Motor neuron (in vitro differentiated cells): ENCODE data around the gene TNFRSF18. TPM values are rescaled to one million over a fixed set of nuclear protein-coding genes. Genes with fewer than 3 reads are reported as not detected.
A peak's percentile ranks its signal among the peaks of the same experiment; 100 is the strongest.

Source experiments
- ATAC-seq, 8 experiments: fragments of 200-7000 bp; cut with Tn5 transposase; replicated peaks in 6 of 8; 2 replicates each; pipeline ENCODE4 v1.8.0; 2021; ENCODE audit warnings: mild to moderate bottlenecking in 8 of 8, moderate library complexity in 8 of 8
- H3K27ac ChIP-seq, 2 donors: fragments of 250-450 bp; sonication (Bioruptor Pico); 2 replicates each; pipeline ENCODE4 v1.9.0; 2021; ENCODE audit warnings: antibody characterized with exemption in 2 of 2, mild to moderate bottlenecking in 2 of 2, moderate library complexity in 1 of 2
- H3K4me1 ChIP-seq, 2 donors: fragments of 250-450 bp; sonication (Bioruptor Pico); replicated peaks in 1 of 2; 2 replicates each; pipeline ENCODE4 v1.6.1; 2021; ENCODE audit warnings: antibody characterized with exemption in 2 of 2, mild to moderate bottlenecking in 2 of 2, moderate library complexity in 1 of 2
- H3K4me3 ChIP-seq, 5 donors: fragments of 250-450 bp; sonication (Bioruptor Pico); 2 replicates each; pipeline ENCODE4 v1.9.0; 2021; ENCODE audit warnings: antibody characterized with exemption in 5 of 5, mild to moderate bottlenecking in 5 of 5, moderate library complexity in 4 of 5
- WGBS, 10 experiments: fragments of 450-650 bp; shearing (Covaris generic); methylation state at CpG; one replicate each; pipeline ENCODE4 v1.0.0; 2022; 5-methylcytosine and 5-hydroxymethylcytosine counted together
- in situ Hi-C, 9 experiments: fragments of 400-800 bp; cut with MboI; loops; one replicate each; pipeline ENCODE4 v1.15.0; 2021; ENCODE audit warnings: low sequenced_read_pairs in 9 of 9, low pct_unique_long_range_greater_than_20kb in 2 of 9; ENCODE audit not compliant: unreplicated experiment in 9 of 9
- total RNA-seq, 8 experiments: library from RNA; unstranded; fragments of 300-600 nt; gene quantifications; 2 replicates each; pipeline versions ENCODE4 v1.2.3 to v1.2.4, GENCODE V29; 2022

The TNFRSF18 gene
- total RNA-seq, 8 experiments from 2014 or later = 0.24 to 0.49 TPM; not detected in 6

DNA sequence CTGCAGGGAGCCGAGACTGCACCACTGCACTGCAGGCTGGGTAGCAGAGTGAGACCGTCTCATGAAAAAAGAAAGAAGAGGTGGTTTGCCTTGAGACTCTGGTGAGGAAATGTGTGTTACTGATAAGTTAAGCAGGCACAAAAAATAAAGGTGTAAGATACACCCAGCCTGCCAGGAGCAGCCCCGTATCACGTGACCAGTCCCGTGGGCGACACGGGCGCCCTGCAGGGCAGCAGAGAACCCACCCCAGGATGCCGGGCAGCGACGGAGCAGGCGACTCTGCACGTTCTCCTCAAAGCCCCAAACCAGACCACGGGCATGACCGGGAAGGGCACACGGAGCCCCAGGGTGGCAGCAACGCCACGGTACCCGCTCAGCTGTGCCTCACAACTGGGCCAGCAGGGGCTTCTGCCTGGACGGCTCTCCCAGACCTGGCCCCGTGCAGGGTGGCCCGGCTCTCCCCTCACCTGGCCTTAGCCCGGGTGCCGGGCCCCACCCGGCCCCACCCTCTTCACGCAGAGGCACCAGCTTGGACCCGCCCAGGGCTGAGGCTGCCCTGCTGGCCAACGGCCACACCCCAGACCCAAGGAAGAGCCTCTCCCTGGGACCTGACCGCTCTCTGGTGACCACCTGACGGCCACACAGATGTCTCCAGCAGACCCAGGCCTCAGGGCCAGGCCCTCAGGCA is 15.6 kb upstream of the TNFRSF18 start:
- Histone ChIP-seq H3K27ac (no peak overlapping the region), H3K4me1 (no peaks in the 10 kb centered on the region), H3K4me3 (no peak overlapping the region)
- in situ Hi-C loops = no loop called here
- ATAC-seq = peak in 2 of 8 experiments; percentile 4 to 10
- WGBS, 10 experiments = 85 to 100% (median 98%) methylated on average over 1 to 14 of the region's 30 CpGs; no CpG with 5 or more reads in 4 of the 10 experiments

DNA sequence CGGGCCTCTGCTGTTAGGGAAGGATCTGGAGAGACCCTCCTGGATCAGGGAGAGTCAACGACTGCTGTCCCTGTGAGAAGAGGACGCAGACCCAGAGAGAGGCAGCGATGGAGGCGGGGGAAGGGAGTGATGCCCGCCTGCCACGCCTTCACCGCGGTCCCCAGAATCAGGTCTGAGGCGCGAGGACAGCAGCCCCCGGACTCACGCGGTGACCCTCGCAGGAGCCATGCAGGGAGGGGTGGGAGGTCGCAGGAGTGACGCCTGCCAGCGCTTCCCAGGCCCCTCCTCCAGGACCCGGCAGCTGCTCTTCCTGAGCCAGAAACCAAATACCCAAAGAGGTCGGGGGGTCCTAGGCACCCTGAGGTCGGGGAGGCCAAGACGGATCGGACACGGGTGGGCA is 13.8 kb upstream of the TNFRSF18 start:
- no peak for ATAC-seq
- 73% methylated on average over 17 of the region's 24 CpGs; no CpG with 5 or more reads in 9 of the 10 experiments for WGBS, 10 experiments
- Histone ChIP-seq H3K27ac (no peak overlapping the region), H3K4me3 (no peak overlapping the region), H3K4me1 (no peaks in the 10 kb centered on the region)
- in situ Hi-C loops = no loop called here

DNA sequence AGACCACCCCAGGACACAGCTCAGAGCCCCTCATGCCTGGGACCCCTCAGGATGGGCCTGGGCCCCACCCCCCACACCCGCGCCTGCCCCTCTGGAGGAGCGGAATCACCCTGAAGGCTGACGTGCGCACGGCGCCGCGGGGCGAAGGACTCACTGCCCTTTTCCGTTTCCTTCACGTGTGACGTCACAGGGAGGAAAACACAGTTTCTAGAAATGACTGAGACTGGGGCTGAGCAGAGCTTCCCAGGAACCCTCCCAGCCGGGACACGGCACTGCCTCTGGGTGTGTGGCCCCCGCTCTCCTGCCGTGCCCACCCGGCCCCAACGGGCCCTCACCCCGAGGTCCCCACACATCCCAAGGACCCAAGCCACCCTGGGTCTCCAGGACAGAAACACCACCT is 12.9 kb upstream of the TNFRSF18 start:
- in situ Hi-C loops = no loop called here
- WGBS, 10 experiments = no CpG with 5 or more reads among the region's 20 CpGs
- Histone ChIP-seq H3K4me1 (no peaks in the 10 kb centered on the region), H3K4me3 (no peak overlapping the region), H3K27ac (no peak overlapping the region)
- ATAC-seq = no peak

DNA sequence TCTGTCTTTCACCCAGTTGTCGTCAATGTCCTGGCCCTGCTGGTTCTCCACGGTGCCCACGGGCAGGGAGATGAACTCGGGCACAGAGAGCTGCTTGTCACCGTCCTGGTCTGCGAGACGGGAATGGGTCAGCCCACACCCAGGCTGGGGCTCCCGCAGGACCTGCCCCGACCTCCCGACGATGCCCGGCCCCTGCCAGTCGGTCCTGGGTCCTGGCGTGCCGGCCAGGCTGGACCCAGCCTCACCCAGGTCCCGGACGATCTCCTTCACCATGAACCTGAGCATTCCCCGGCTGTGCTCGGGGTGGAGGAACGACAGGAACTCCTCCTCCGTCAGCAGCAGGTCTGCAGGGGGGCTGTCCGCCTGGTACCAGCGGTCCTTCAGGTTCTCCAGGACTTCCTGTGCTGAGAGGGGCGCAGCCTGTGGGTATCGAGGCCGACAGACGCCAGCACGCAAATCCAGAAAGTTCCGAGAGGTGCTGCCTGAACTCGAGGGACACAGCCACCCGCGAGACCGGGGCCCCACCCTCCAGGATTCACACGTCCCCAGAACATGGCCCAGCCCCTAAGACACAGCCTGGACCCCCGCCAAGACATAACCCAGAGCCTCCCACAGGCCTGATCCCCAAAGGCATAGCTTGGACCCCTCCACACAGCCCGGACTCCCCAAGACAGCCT is 12.3 kb upstream of the TNFRSF18 start:
- WGBS, 10 experiments = 80 to 100% (median 98%) methylated on average over 1 to 13 of the region's 36 CpGs; no CpG with 5 or more reads in 5 of the 10 experiments

DNA sequence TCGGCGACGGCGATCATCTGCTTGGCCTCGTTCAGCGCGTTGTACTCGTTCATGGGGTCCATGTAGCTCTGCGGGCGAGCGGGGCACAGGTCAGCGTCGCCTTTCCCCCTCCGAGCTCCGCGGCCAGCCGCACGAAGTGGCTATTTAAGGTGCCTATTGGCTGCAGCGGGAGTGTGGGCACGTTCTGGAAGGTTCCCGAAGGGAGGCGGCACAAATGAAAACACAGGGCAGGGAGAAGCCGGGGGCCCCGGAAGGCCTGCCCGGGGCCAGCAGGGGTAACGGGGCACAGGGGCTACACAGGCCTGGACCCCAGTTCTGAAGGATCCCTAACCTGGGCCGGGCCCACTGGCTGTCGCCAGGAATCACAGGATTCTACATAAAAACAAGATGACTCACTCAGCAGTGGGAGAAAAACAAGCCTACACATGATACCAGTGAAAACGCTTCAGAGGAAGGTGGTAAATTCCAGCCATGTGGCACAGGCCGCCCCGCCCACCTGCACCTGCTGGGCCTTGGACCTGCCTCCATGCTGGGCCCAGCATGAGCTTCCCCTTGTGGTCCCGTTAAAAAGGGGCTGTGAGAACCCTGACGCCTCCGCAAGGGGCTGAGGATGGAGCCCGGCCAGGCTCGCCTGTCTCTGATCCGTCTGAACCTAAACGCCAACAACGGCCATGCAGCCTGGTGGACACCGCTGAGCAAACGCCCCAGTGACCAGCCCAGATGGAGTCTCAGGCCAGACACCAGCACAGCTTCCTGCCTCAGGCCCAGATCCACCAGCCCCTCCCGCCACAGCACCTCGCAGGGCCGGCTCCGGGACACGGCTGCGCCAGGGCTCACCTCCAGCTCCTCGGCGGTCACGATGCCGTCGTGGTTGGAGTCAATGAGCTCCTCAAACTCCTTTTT is 11.5 kb upstream of the TNFRSF18 start:
- 85 to 100% (median 92%) methylated on average over 2 to 17 of the region's 52 CpGs; no CpG with 5 or more reads in 4 of the 10 experiments for WGBS, 10 experiments
- no peak overlapping the region for H3K27ac ChIP-seq

More for the DNA sequence above, 12.3 kb upstream of the TNFRSF18 start:
- peak in 1 of 8 experiments; percentile 3 for ATAC-seq
- H3K4me1 ChIP-seq = no peaks in the 10 kb centered on the region
- in situ Hi-C loops = no loop called here
- H3K27ac ChIP-seq = no peak overlapping the region
- no peak overlapping the region for H3K4me3 ChIP-seq

DNA sequence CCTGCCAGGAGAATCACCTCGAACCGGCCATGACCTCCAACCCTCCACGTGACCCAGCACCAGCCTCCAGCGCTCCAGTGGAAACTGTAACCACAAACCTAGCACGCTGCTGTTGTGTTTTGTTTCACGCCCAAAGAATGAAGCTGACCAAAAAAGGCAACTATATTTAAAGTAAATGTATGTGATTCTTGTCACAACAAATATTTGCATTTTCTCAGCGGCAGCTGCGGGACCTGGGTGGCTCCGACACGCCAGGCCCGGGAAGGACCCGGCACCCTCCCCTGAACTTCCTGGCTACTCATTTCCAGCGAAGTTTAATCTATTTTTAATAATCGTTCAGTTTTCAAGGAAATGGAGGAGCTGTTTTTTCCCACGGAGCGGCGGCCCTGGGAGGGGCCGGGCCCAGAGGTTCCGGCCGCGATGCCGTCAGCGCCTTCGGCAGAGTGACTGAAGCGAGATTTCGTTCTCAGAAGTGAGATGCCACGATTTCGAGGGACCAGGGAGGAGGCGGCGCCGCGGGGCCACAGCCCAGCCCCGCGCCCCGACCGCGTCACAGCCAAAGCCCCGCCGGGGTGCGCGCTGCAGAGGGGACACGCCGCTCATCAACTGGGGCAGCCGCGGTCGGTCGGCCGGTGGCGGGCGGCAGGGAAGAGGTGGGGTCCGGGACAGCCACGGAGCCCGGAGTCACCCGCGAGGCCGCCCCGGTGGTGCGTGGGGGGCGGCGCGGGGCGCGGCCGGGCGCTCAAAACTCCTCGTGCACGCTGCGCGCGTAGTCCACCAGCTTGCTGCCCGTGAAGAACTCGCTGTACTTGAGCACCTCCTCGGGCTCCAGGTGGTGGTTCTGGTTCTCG is 10.6 kb upstream of the TNFRSF18 start:
- in situ Hi-C loops = no loop called here
- no peak for ATAC-seq
- no peak overlapping the region for H3K27ac ChIP-seq

More for the DNA sequence above, 11.5 kb upstream of the TNFRSF18 start:
- in situ Hi-C loops = no loop called here
- Histone ChIP-seq H3K4me1 (no peaks in the 10 kb centered on the region), H3K4me3 (no peak overlapping the region)
- peak in 5 of 8 experiments; percentile 4 to 42 (median 11) for ATAC-seq

DNA sequence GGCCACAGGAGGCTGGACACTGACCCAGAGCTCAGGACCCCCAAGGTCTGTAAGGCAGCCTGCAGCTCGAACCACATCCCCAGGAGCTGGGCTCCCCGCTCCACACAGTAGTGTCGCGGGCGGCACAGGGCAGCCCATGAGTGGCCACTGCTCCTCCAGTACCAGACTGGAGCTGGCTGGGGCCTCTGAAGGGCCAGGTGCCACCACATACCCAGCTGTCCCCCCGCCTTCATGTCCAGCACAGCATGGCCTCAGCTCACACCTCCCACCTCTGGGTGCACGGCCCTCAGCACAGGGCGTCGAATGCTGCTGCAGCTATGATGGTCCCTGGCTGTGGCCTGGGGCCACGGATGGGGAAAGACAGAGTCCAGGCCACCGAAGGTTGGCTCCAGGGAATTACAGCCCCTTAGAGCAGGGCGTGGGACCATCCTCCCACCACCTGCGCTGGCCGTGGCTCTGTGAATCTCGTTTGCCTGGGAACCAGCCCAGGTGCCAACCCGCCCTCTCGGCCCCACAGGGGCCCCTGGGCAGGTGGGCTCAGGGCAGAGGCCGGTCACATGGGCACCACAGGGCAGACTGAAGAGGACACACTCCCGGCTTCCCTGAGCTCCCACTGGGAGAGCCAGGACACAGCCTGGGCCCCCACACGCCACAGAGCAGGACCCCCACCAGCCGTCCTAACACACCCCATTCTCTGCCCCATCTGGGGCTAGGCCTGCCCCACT is 9.7 kb upstream of the TNFRSF18 start:
- in situ Hi-C loops = no loop called here
- Histone ChIP-seq H3K4me1 (peaks cover 0 to 5% of the 10 kb centered on the region in 2 donors), H3K27ac (no peak overlapping the region), H3K4me3 (no peak overlapping the region)
- no peak for ATAC-seq
- 87 to 100% (median 97%) methylated on average over 2 to 6 of the region's 21 CpGs; no CpG with 5 or more reads in 5 of the 10 experiments for WGBS, 10 experiments

More for the DNA sequence above, 10.6 kb upstream of the TNFRSF18 start:
- 37 to 97% (median 93%) methylated on average over 2 to 66 of the region's 74 CpGs; no CpG with 5 or more reads in 1 of the 10 experiments for WGBS, 10 experiments
- peaks cover 0 to 2% of the 10 kb centered on the region in 2 donors for H3K4me1 ChIP-seq
- no peak overlapping the region for H3K4me3 ChIP-seq

DNA sequence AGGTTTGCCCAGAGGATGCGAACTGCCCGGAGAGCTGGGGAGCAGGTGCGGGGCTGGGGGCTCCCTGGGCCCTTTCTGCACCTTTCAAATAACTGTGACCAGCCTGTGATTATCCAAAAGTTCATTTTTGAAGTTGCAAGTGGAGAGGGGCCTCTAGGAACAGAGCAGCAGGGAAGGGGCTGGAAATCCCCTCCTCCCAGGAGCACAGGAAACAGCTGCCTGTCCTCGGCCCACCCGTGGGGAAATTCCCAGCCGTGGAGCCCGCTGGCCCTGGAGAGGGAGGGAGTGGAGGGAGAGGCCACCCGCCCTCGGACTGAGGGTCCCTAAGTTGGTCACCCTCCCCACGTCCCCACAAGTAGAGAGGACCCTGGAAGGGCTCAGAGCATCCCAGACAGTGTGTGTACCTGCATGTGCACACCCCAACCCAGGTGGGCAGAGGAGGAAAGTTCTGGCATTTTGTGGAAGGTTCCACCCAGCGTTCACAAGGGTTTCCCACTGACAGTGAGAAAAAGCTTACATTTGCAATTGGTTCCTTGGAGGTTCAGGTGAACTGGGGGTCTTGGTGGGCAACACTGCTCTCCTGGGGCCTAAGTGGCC is 8.8 kb upstream of the TNFRSF18 start:
- no peak overlapping the region for H3K4me3 ChIP-seq
- H3K4me1 ChIP-seq = peaks cover 0 to 5% of the 10 kb centered on the region in 2 donors
- H3K27ac ChIP-seq = no peak overlapping the region
- no peak for ATAC-seq
- in situ Hi-C loops = no loop called here
- 65 to 100% (median 66%) methylated on average over 2 to 5 of the region's 11 CpGs; no CpG with 5 or more reads in 7 of the 10 experiments for WGBS, 10 experiments

DNA sequence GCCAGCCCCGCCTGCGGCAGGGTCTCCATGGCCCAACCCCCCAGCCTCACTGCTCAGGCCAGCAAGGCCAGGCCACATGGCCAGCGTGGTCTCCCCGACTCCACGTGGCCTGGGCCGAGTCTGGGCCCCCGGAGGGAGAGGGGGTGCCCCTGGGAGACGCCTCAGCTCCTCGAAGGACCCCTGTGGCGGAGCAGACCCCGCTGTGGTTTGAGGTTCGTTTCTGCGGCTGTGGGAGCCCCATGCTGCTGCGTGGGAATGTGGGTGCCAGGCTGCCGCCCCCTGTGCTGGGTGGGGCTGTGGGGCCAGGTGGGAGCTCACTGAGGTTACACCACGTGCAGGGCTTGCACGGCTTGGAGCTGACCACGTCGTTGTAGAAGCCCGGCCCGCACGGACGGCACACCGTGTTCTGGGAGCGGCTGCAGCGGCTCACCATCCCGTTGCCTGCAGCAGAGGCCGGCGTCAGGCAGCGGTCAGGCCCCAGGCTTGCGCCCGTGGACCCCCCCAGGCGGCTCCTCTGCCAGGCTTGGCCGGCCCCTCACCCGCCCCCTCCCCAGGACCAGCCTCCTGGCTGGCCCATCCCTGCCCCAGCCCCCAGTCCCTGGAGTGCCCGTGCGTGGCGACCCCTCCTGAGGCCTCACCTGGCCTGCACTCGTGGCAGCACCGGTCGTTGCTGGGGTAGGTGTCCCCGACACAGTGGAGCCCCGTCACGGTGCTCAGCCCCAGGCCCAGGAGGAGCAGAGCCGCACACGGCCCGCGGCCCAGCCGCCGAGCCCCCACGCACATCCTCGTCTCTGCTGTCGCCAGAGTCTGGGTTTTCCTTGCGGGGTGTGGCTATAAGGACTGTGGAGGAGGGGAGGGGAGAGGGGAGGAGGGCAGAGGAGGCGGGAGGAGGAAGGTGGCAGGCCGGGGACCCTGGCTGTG is 7.2 kb upstream of the TNFRSF18 start, which contains the start of gene TNFRSF4:
Gene TNFRSF4 (minus strand): TSS at position 809 of the 921 bp plus-strand sequence. CDS start 26 bp downstream, at position 783.
- ATAC-seq = peak in 3 of 8 experiments; percentile 4 to 25 (median 5)
- Histone ChIP-seq H3K4me1 (peaks cover 4 to 11% of the 10 kb centered on the region in 2 donors), H3K27ac (no peak within 1 kb of the TSS), H3K4me3 (no peak within 1 kb of the TSS)
- in situ Hi-C loops = no loop called here
- WGBS, 10 experiments = 36 to 100% (median 78%) methylated on average over 1 to 10 of the region's 56 CpGs; no CpG with 5 or more reads in 6 of the 10 experiments

DNA sequence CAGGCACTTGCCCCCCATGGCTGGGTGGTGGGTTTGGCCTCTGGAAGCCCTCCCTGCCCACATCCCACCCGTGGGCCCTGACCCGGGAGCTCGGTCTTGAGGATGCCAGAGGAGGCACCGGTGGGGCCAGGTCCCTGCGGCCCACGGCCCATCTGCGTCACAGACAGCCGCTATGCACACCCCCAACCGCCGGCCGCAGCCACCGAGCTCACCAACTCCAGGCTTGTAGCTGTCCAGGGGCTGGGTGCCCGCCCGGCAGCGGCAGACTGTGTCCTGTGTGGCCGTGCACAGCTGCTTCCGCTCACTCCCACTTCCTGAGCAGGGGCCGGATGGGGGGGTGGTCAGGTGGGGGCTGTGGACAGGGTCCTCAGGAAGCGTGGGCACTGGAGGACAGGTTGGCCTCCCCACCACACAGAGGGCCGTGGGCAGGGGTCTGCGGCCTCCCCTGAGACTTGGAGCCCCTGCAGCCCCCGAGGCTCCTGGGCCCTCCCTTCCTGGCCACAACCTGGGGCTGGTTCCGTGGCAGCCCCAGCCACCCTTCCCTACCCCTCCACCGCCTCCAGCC is 6.5 kb upstream of the TNFRSF18 start:
- in situ Hi-C loops = no loop called here
- WGBS, 10 experiments = 88% methylated on average over 15 of the region's 24 CpGs; no CpG with 5 or more reads in 9 of the 10 experiments
- no peak overlapping the region for H3K27ac ChIP-seq
- no peak overlapping the region for H3K4me3 ChIP-seq
- peak in 1 of 8 experiments; percentile 7 for ATAC-seq
- H3K4me1 ChIP-seq = peaks cover 9 to 16% of the 10 kb centered on the region in 2 donors
